Neuron (in vitro differentiated cells): ENCODE measurements around the gene TRIM28.

Experiments used
- H2AFZ ChIP-seq: one replicate; pipeline ENCODE4 v1.6.1; 2013; ENCODE audit warnings: low read depth, mild to moderate bottlenecking, inconsistent platforms, low read length, moderate library complexity
- H3K27me3 ChIP-seq: one replicate; pipeline ENCODE4 v1.6.1; 2013; ENCODE audit warnings: low read length; ENCODE audit not compliant: insufficient read depth
- H3K36me3 ChIP-seq: one replicate; pipeline ENCODE4 v1.6.1; 2013; ENCODE audit warnings: low read length; ENCODE audit not compliant: insufficient read depth
- H3K4me1 ChIP-seq: one replicate; pipeline ENCODE4 v1.6.1; 2013; ENCODE audit warnings: low read length; ENCODE audit not compliant: insufficient read depth
- H3K4me3 ChIP-seq: 2 replicates; pipeline ENCODE4 v1.5.1; 2013; ENCODE audit warnings: mild to moderate bottlenecking, low read length, moderate library complexity
- H3K9me3 ChIP-seq: one replicate; pipeline ENCODE4 v1.6.1; 2013; ENCODE audit warnings: low read length

Gene TRIM28

GRCh38 chr19:58513694-58514563 is 29.9 kb upstream of the TRIM28 start:
- no peaks in the 10 kb centered on the region for H3K27me3 ChIP-seq
- peaks cover 37% of the 10 kb centered on the region for H3K36me3 ChIP-seq
- peaks cover 7% of the 10 kb centered on the region for H3K4me1 ChIP-seq
- no peak overlapping the region for H2AFZ ChIP-seq
- H3K9me3 ChIP-seq: peaks cover 2% of the 10 kb centered on the region
- no peak overlapping the region for H3K4me3 ChIP-seq

- Histone ChIP-seq H2AFZ (no peak overlapping the region), H3K4me3 (no peak overlapping the region), H3K27me3 (no peaks in the 10 kb centered on the region), H3K4me1 (peaks cover 7% of the 10 kb centered on the region), H3K36me3 (peaks cover 37% of the 10 kb centered on the region), H3K9me3 (peaks cover 2% of the 10 kb centered on the region)
These were observed 29.3 kb upstream of the TRIM28 start for GRCh38 chr19:58514564-58515022.

GRCh38 chr19:58515259-58515658 is 28.6 kb upstream of the TRIM28 start:
- H3K4me1 ChIP-seq: peaks cover 7% of the 10 kb centered on the region
- no peaks in the 10 kb centered on the region for H3K27me3 ChIP-seq
- H2AFZ ChIP-seq: no peak overlapping the region
- H3K4me3 ChIP-seq: no peak overlapping the region
- H3K9me3 ChIP-seq: peaks cover 2% of the 10 kb centered on the region
- peaks cover 37% of the 10 kb centered on the region for H3K36me3 ChIP-seq

GRCh38 chr19:58516246-58516836 is 27.5 kb upstream of the TRIM28 start:
- H3K4me1 ChIP-seq: peaks cover 9% of the 10 kb centered on the region
- no peak overlapping the region for H3K4me3 ChIP-seq
- H3K27me3 ChIP-seq: no peaks in the 10 kb centered on the region
- peaks cover 37% of the 10 kb centered on the region for H3K36me3 ChIP-seq
- H3K9me3 ChIP-seq: peaks cover 2% of the 10 kb centered on the region
- H2AFZ ChIP-seq: no peak overlapping the region

DNA sequence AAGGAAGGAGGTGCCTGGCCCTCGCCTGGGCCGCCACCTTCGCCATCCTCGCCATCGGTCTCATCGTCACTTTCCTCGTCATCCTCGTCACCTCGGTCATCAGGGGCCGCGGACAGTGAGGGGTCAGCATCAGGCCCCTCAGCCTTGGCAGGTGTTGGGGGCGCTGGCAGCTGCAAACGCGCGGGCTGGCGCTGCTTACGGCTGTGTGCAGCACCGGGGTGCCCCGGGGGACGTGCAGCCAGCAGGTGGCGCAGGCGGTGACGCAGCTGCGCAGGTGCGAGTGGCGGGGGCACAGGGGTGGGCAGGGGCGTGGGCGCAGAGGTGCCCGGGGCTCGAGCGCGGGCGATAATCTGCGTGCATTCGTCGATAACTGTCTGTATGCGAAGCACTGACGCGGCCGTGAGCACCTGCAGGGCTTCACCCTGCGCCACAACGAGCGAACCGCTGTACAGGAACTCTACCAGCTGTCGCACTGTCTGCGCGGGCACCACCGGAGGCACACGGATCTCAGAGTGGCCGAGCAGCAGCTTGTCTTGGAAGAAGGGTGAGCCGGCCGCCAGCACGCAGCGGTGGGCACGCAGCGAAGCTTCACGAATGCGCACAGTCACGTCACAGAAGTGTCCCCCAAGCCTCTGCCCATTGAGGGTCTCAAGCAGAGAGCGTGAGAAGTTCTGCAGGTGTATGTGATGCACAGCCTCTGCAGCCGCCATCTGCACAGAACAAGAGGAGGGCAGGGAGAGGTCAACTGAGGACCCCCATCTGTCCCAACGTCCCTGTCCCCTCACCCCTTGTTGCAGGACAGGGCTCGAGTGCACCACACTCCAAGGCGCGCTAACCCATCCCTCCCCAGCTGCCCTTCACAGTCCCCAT is 26.7 kb upstream of the TRIM28 start:
- H3K4me1 ChIP-seq: peaks cover 9% of the 10 kb centered on the region
- H2AFZ ChIP-seq: no peak overlapping the region
- H3K27me3 ChIP-seq: no peaks in the 10 kb centered on the region
- peaks cover 2% of the 10 kb centered on the region for H3K9me3 ChIP-seq
- peaks cover 37% of the 10 kb centered on the region for H3K36me3 ChIP-seq
- H3K4me3 ChIP-seq: no peak overlapping the region

DNA sequence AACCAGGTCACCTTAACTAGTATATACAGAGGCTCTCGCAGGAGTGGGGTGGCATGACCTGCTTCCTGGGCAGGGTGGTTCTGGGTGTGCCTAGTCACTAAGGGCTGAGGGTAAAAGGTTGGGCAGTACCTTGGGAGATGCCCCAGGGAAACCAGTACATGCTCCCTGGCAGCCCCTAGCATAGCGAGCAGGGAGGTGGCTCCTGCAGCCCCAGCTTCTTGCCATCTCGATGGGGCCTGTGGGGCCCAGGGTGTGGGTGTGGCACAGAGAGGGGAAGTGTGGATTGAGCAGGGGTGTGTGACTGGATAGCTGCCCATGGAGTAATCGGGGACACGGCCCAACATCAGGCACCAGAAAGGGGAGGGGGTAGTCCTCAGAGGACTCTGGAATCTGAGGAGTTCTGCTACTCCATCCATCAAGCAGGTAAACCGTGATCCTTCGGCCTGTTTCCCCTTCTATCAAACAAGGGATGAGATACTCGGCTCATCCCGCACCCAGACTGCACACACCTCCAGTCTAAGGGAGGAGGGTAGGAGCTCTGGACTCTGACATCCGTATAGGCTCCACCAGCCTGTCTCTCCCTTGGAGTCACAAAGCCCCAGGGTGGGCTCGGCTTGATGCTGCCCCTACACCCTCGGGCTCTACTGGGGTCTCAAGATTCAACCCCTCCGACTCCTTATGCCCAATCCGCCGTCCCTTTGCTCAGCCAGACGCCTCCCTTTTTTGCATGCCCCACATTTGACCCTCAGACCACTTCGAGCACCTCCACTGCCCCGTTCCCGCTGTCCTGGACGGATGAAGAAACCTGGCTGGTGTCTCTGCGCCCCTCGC is 25.4 kb upstream of the TRIM28 start:
- Histone ChIP-seq H3K4me1 (peaks cover 9% of the 10 kb centered on the region), H3K27me3 (no peaks in the 10 kb centered on the region), H3K36me3 (peaks cover 30% of the 10 kb centered on the region)

GRCh38 chr19:58519087-58519354 is 24.8 kb upstream of the TRIM28 start:
- peak overlapping the region; percentile 64 for H3K4me3 ChIP-seq
- peak overlapping the region; percentile 57 for H2AFZ ChIP-seq
- H3K4me1 ChIP-seq: peaks cover 9% of the 10 kb centered on the region
- H3K36me3 ChIP-seq: peaks cover 25% of the 10 kb centered on the region
- H3K27me3 ChIP-seq: no peaks in the 10 kb centered on the region
- peaks cover 2% of the 10 kb centered on the region for H3K9me3 ChIP-seq

More for the DNA sequence above, 25.4 kb upstream of the TRIM28 start:
- peaks cover 2% of the 10 kb centered on the region for H3K9me3 ChIP-seq
- peak overlapping the region; percentile 64 for H3K4me3 ChIP-seq
- H2AFZ ChIP-seq: no peak overlapping the region

GRCh38 chr19:58519355-58520256 is 24.3 kb upstream of the TRIM28 start, which contains the start of gene ZBTB45:
Gene ZBTB45 (minus strand): TSS chr19:58519810. CDS start chr19:58517673, 2,137 bp downstream.
- Histone ChIP-seq H3K9me3 (peaks cover 2% of the 10 kb centered on the region), H3K27me3 (no peaks in the 10 kb centered on the region), H3K4me3 (peak within 1 kb of the TSS; percentile 64), H3K36me3 (peaks cover 21% of the 10 kb centered on the region), H3K4me1 (peaks cover 9% of the 10 kb centered on the region), H2AFZ (peak within 1 kb of the TSS; percentile 57)

GRCh38 chr19:58520257-58520599 is 23.6 kb upstream of the TRIM28 start:
- H2AFZ ChIP-seq: peak overlapping the region; percentile 41
- peaks cover 18% of the 10 kb centered on the region for H3K36me3 ChIP-seq
- no peaks in the 10 kb centered on the region for H3K9me3 ChIP-seq
- H3K4me1 ChIP-seq: peaks cover 9% of the 10 kb centered on the region
- H3K4me3 ChIP-seq: peak overlapping the region; percentile 64
- peaks cover 3% of the 10 kb centered on the region for H3K27me3 ChIP-seq

DNA sequence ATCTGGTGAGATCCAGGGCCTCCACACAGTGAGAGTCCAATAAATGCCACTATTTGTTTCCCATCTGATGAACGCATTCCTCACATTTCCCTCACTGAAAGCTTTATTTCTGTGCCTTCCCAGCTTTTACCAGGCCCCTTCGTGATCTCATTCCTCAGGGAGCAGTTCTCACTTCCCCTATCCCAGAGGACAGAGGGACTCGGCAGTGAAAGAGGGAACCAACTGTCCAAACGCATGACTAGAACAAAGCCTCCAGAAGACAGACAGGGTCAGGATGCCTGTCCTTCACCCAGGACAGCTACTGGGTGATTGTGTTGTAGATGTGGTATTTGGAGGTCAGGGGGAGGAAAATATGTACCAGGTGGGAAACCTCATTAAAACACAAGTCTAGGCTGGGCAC is 22.2 kb upstream of the TRIM28 start:
- Histone ChIP-seq H3K36me3 (peaks cover 10% of the 10 kb centered on the region), H3K4me1 (peaks cover 9% of the 10 kb centered on the region), H3K27me3 (peaks cover 4% of the 10 kb centered on the region), H3K4me3 (no peak overlapping the region), H2AFZ (no peak overlapping the region), H3K9me3 (no peaks in the 10 kb centered on the region)

- Histone ChIP-seq H3K4me3 (no peak overlapping the region), H3K36me3 (no peaks in the 10 kb centered on the region), H3K9me3 (no peaks in the 10 kb centered on the region), H2AFZ (no peak overlapping the region), H3K27me3 (peaks cover 4% of the 10 kb centered on the region), H3K4me1 (peaks cover 9% of the 10 kb centered on the region)
These were observed 21.2 kb upstream of the TRIM28 start for GRCh38 chr19:58522709-58523108.

- no peak overlapping the region for H3K4me3 ChIP-seq
- H3K36me3 ChIP-seq: no peaks in the 10 kb centered on the region
- H3K27me3 ChIP-seq: peaks cover 16% of the 10 kb centered on the region
- no peaks in the 10 kb centered on the region for H3K9me3 ChIP-seq
- no peaks in the 10 kb centered on the region for H3K4me1 ChIP-seq
- H2AFZ ChIP-seq: no peak overlapping the region
These were observed 14.5 kb upstream of the TRIM28 start for GRCh38 chr19:58529405-58529804.
